Vagina (tissue), 2 donors: ENCODE data around the gene DLG2.

Experiments used
- CTCF ChIP-seq, 3 experiments: fragments of 450-650 bp in 2 of 3; fragments of 200-600 bp in 1 of 3; sonication (generic) in 1 of 3; IDR thresholded peaks; one replicate each; pipeline ENCODE4 v1.5.1; 2017 to 2019; ENCODE audit warnings: antibody characterized with exemption in 3 of 3, mild to moderate bottlenecking in 2 of 3, moderate library complexity in 2 of 3
- POLR2A ChIP-seq, 2 donors: fragments of 450-650 bp; IDR thresholded peaks; one replicate each; pipeline ENCODE4 v1.6.1; 2017; ENCODE audit warnings: antibody characterized with exemption in 2 of 2, mild to moderate bottlenecking in 2 of 2, moderate library complexity in 2 of 2

- TF ChIP-seq CTCF (IDR thresholded peaks at IDR 0.05) (no peak), POLR2A (IDR thresholded peaks at IDR 0.05) (no peak)
Measured at GRCh38 chr11:83544846-83545245, 2082.3 kb downstream of the DLG2 start.
